Measurements from ENCODE around the gene SLC7A8.
A peak's percentile ranks its signal among the peaks of the same experiment; 100 is the strongest.

The SLC7A8 gene

DNA sequence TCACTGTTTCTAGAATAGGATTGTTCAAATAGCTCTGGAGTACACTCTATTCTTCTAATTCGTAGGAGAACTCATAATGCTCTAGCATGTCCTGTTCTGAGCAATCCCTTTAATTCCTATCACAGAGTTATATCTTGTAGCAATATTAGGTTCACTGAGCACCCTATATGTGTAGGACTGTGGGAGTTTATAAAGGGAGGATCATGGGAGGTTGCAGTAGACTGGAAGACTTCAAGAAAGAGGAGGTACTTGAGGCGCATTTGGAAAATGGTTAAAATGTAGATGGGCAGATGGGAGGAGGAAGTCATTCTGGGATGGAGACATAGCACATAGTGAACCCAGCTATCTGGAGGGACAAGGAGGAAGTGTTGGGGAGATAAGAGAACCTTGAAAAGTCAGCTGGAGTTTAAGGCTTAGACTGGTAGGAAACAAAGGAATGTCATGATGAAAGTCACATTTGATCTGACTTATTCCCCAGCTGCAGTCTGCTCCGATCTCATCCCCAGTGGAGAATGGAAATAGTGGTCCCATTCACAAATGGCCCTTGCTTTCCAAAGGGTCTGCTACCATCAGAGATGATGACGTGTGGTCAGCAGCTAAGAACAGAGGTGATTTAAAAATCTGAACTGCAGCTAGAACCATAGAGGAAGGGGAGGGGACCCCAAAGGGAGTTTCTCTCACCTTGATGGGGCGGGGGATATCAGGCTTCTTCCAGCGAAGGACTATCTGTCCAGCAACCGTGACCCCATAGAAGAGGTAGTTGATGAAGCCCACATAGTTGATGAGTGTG is 54.3 kb downstream of the SLC7A8 start:
- no peak for DNase-seq

DNA sequence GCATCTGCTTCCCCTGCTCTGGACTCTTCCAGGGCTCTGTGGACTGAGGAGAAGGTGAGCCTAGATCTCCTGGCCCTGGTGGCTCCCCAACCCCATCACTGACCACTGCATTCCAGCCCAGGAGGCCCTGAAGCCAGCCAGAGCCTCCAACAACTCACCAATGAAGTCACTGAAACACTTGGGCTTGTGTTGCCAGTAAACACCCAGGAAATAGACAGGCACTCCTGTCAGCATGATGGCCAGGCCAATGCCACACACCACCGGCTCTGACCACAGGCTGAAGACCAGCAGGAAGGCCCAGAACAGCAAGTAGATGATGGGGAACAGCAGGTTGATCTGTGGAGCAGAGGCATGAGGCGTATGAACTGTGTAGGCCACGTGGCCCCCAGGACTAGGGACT is 55.6 kb downstream of the SLC7A8 start:
- DNase-seq, result no peak

DNA sequence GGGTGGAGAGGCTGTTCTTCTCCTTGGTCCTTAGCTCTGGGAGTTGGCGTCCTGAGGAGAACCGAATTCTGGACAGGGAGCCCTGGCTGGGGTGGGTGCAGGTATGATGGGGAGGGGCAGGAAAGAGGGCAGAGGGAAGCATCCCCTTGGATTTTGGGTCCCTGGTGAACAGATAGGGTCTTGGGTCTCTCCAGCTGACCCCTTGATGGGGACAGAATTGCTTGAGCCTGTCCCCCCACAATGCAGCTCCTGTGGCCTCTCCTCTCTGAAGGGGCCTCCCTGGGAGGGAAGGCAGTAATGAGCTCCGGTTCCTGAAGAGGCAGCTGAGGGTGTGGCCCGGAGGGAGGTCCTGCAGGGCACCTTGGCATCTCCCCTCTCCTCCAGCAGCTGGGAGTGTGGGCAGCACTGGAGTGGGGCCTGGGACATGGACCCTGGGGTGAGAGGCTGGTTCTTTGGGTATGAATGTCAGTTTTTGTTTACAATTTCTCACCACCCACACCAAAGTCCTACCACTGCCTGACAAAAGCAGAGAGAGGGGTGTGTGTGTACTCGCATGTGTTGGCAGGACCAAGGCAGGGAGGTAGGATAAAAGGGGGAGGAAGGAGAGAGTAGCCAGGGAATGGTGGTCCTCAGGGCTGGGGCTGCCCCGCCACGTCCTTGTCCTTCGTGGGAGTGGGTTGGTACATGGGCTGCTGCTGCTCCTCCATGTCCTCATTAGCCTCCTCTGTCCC is 56.7 kb downstream of the SLC7A8 start:
- DNase-seq, result no peak

DNA sequence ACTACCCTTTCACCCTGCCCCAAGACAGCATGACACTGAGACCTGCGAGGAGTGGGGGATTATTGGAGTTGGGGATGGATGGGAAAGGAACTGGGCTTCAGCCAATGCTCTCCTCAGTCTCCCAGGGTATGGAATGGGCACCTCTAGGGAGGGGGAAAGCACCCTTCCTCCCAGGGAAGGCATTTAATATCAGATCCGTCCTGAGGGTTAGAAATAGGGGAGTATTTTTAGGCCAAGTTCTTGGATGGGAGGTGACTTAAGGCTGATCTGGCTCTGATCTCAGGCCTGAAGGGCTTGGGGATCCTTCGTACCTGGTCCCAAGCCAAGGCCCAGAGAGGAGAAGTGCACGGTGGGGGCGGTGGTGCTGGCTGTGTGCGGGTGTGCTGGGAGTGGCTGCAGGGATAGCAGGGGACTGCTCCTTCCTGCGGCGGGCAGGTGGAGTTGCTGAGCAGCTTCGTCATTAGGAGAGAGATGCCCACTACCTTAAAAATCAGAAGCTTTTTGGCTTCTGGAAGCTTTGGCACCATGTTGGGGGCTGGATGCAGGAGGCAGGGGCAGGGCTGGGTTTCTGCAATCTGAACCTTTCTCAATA is 57.4 kb downstream of the SLC7A8 start:
- no peak for DNase-seq

DNA sequence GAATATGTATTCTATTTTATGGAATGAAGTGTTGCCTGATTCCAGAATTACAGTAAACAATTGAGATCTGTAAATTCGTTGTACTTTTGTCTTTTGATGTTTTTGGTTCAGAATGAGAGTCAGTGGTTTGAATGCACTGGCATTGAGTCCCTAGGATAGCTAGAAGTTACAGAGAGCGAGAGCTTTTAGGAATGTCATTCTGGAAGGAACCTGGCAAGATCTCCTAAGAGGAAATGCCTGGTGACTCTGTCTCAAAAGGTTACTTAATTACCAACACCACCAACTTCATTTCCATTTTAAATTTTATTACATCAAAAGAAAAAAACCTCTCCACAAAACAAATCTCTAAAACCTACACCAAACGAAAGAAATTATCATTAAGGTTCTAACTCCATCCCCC is 58.4 kb downstream of the SLC7A8 start:
- no peak for DNase-seq

DNA sequence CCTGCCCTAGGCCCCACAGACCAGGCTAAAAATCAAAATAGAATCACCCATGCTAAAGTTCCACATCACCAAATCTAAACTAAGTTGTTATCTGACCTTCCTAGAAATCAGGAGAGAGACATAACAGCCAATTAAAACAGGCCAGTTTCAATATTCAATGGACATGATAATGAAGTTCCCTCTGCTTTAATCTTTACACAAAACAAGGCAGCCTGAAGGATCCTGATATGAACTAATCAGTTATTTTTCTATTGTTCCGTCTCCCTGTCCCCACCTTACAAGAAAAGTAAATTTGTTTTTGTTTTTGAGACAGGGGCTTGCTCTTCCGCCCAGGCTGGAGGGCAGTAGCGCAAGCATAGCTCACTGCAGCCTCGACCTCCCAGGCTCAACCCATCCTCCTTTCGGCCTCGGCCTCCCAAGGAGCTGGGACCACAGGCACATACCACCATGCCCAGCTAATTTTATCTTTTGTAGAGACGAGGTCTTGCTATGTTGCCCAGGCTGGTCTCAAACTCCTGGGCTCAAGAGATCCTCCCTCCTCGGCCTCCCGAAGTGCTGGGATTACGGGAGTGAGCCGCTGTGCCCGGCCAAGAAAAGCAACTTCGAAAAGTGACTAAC is 59.0 kb downstream of the SLC7A8 start:
- DNase-seq, result no peak

DNA sequence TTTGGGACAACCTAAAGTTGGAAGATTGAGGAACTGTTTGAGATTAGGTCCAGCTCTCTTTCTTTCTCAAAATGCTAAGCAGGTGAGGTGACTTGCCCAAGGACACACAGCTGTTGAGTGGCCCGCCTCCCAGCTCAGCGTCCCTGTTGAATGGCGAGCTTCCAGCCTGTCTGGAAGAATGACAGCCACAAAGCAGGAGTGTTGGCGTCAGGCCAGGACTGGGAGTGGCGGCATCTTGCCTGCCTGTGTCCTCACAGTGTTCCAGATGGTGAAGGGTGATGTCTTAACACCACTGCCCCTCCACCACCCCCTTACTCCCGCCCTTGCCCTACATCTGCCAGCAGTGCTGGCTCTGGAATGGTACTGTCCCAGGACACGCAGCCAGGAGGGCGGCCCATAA is 60.0 kb downstream of the SLC7A8 start:
- DNase-seq, result no peak

DNA sequence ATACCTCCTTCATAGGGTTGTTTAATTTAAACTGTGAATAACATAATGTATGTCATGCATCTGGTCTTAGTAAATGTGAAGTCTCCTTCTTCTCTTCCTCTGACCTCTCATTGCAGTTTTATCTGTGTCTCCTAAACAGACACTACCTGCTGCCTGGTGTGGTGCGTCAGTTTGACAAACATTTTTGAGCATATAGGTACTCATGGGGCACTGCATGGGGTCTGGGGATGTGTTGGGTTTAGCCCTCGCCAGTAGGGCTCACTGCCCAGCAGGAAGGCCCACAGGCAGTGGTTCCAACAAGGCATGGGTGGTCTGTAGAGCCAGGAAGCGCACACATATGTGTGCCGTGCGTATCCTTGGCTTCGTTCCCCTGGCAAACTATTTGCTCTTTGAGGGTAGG is 61.4 kb downstream of the SLC7A8 start:
- DNase-seq, result no peak

DNA sequence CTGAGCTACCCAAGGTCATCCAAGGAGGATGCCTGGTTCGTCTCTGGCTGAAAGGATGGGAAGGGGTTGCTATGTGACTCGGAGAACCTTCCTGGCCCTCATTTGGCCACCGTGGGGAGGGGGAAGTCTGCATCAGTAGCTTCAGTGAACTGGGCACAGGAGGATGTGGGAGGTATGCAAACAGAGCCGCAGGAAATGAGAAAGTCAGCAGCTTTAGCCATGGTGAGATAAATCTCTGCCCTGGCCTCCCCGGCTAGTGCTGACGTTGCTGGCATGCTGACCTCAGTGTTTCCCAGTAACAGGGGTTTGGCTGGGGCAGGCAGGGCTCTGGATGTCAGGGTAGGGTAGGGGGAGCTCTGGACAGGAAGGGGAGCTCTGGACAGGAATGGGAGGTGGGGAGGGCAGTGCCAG is 62.1 kb downstream of the SLC7A8 start:
- no peak for DNase-seq

DNA sequence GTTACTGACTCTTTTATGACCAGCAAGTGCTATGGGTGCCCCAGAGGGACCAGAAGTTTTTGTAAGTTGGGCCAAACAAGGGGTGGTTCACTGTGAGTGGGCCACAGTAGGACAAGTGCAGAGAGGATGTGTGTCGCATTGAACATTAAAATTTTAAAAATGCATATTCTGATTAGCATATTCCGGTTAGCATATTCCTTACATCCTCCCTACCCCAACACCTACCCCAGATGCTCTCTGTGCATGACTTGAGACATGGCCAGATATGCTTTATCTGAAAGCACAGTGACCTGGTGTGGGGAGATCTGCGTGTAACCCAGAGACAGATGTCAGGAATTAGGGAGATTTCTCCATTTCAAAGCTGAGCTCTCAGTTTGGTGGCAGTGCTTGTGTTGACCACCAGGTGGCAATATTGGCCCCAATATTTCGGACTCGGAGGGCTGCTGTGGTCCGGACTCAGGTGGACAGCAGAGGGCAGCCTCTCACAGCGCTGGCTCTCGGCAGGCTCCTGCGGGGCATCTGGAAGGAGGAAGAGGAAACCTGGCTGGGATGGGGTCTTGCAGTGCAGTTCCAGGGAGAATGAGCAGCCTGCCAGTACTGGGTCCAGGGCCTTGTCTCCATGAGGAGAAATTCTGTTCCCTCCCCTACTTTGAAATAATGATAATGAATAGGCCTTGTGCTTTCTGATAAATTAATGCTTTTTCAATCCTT is 62.8 kb downstream of the SLC7A8 start:
- peak; percentile 53 for DNase-seq

DNA sequence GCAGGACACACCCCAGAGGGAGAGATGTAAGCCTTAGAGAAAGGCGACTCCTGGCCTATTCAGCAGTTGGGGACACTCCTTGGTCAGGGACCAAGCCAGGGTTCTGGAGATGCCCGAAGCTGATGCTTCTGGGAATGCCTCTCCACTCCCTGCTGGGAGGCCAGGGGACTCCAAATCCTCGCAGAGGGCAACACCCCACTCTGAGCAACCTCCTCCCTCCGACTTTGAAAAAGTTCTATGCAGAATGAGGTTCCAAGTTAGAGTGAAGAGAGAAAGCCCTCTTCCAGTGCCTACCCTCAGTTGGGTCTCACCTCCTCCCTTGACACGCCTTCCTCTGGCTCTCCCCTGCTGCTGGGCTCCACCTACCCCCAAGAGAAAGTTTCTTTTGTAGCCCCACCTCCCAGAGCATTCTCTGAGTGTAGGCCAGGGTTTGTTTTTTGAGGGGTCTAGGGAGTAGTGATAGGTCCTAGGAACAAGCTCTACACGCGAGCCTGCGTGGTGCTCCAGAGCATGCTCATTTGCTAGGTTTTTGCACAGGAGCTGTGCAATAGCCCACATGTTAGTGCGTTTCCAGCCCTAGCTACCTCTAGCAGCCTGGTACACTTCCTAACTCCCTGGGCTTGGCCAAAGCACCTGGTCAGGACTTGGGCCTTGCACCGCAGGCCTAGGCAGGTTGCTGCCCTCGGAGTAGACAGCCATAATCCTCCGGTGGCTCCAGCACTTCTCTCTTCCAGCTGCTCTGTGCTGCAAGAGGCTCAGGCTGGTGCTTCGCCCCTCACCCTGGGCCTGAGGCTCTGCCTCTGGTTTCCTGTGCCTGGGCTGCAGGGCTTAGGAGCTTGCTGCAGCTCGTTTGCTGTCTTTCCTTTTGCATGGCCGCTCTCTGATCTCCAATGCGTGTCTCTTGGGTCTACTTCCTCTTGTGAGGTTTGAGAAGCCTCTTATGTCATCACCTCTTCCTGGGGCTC is 63.8 kb downstream of the SLC7A8 start:
- DNase-seq, result no peak

DNA sequence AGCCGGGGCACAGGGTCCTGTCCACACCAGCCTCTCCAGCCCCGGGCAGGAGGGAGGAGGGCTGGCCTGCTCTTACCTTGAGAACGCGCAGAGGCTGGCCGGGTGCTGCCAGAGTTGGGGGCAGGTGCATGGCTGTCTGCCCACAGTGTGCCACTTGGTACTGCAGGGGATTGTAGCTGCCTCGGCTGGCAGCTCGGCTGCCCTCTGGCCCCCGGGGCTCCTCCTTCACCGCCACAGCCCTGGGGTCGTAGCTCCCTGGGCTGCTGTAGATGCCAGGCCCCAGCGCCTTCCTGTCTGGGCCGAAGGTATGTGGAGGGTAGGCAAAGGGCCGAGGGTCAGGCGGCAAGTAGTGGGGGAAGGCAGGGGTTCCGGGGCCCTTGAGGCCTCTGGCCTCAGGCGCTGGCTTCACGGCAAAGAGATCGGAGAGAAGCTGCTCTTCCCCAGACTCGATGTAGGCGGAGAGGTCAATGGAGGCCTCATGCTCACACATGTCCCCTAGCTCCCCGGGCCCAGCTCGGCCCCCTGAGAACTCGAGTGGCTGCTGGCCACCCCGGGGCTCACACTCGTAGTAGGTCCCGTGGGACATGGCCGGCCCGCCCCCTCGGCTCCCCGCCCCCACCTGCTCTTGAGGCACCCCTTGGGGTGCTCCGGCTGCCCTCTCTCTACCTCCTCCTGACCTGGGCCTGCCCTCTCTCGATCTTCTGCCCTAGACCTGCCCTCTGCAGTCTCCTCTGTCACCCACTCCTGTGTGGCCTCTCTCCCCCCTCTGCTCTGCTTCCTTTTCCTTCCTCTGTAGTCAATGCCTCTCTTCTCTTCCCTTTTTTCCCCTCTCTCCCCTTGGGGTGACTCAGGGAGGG is 64.7 kb downstream of the SLC7A8 start, which contains the start of gene CEBPE:
Gene CEBPE (minus strand): TSS at position 750 of the 857 bp plus-strand sequence. CDS start 164 bp downstream, at position 586.
- DNase-seq, result no peak

DNA sequence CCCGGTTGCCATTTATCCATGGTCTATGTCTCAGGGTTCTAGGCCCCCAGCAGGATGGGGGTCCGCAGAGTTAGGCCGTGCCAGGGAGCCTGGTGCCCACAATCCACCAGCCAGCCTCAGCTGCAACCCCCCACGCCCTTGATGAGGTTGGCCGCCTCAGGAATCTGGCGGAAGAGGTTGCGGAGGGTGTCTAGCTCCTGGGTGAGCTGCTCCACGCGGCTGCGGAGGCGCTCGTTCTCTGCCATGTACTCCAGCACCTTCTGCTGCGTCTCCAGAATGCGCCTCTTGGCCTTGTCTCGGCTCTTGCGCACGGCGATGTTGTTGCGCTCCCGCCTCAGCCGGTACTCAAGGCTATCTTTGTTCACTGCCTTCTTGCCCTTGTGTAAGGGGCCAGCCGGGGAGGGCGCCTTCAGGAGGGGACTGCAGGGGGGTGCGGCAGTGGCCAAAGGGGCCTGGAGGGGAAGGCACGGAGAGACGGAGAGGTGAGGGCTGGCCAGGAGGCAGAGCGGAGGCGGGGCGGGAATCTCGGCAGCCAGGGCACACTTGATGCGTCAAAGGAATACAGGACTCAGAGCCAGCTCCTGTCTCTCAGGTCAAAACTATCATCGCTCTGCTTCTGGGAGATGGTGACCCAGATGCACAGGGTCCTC is 66.0 kb downstream of the SLC7A8 start:
- DNase-seq, result no peak

DNA sequence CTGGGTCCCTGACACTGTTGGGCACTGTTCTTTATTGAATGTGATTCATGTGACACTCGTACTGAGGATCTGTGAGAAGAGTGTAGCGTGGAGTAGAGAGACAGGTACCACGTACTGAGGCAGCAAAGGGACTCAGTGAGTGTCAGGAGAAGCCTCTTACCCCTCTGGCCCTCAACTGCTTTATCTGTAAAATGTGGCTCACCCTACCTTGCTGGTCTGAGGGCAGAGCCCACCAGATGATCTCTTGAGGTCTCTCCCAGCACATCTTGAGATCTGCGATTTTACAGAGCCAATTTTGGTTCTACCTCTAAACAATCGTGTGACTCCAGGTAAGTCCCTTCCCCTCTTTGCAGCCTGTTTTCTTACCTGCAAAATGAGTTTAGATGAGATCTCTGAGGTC is 67.5 kb downstream of the SLC7A8 start:
- no peak for DNase-seq

DNA sequence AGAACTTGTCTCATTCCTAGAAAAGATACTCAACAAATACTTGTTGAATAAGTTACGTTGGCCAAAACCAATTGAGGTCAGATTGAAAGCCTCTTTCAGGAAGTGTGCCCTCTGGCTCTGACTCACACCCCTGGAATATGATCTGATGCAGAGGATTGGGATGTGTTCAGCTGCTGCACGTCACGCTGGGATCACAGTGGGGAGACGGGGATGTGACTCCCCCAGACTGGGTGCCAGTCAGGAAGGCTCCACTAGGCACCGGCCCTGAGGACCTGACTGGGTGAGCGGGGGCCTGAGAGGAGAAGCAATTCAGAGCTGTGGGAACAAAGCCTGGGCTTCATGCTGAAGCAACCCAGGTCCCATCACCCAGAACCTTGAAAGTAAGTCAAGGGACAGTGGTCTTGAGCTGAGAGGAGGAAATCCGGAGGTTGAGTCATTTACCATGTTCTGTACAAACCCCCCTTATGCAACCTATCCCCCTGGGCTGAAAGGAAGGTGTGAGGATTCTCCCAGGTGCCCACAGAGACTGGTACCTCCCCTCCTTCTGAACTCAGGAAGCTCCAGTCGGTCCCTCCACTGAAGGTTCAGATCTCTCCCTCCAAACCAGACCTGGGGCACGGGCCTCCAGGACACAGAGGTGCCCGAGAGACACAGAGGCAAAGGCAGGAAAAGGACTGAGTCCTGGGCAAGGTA is 68.3 kb downstream of the SLC7A8 start:
- no peak for DNase-seq

DNA sequence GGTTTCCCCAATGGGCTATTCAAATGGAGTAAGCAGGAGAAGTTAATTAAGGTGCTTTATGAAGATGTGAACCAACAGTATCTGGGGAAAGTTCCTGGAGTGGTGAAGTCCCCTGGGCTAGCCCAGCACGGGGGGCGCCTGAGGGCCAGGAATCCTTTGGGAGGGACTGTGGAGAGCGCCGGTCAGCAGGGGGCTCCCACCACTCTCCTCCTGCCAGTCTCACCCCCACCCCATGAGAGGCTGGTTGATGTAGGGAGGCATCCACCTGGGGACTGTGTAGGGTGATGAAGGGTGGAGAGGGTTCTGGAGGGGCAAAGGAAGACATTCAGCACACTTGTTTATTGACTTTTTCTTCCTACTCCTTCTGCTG is 68.8 kb downstream of the SLC7A8 start:
- DNase-seq, result no peak

DNA sequence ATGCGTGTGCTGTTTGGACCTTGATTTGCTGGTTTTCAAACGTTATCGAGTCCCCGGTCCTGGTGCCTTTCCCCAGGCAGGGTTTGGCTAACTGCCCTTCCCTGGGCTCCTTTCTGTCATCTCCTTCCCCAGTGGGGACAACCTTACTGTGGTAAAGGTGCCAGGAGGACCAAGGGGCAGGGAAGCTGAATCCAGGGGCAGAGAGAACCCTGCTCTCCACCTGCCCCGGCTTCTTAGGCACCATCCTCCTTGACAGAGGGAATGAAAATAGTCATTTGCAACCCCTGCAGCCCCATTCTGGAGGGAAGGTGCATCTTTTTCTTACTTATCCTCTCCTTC is 69.4 kb downstream of the SLC7A8 start:
- DNase-seq, result no peak

DNA sequence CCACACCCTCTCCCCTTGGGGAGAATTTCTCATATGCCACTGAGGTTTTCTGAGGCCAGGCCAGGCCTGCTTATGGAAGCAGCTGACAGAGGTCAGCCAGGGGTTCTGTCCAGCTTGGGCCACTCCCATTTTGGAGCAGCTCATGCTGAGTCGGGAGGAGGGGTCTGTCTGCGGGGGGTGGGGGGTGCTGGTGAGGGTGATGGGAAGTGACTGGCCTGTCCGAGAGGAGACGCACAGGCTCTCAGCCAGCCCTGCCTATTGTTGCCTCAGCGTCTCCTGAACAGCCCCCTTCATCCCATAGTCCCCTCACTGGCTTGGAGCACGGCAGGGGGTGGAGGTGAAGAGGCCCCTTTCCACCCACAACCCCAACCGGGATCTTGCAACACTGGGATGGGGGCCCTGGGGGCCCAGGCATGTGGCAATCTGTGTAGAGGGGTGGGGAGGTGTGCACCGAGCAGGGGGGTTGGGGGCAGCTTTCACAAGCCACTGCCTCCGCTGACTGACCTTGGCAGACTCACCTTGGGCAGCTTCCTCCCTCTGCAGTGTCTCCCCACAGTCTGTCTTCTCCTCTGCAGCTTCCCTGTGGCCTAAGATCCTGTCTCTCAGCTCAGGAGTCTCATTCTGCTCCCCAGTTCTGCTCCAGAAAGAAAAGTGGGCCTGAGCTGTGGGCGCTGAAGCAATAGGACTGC is 69.9 kb downstream of the SLC7A8 start:
- no peak for DNase-seq

Measured in NCI-H1048 (cell line).